MCF 10A (cell line): ENCODE measurements around the gene OOSP3. TPM values are rescaled to one million over a fixed set of nuclear protein-coding genes. Genes with fewer than 3 reads are reported as not detected.

ENCODE experiments used
- BruUV-seq: library from RNA; stranded (reverse); fragments of 400-500 nt; replicated peaks from 2 replicates; lab custom pipeline; 2021; lab: Mats Ljungman, UMichigan
- CTCF ChIA-PET: fragments of 300-600 bp; sonication (Branson Sonifier 250); formaldehyde crosslinking; extraction: SDS; loops from one replicate; lab custom pipeline; 2021; ENCODE audit warnings: antibody characterized with exemption, inconsistent platforms; lab: Yijun Ruan, JAX
- POLR2A ChIA-PET: fragments of 300-600, 350-650 bp; sonication (Branson Sonifier 250); formaldehyde crosslinking; extraction: SDS; loops from one replicate; lab custom pipeline; 2020; ENCODE audit warnings: antibody characterized with exemption, inconsistent platforms; lab: Yijun Ruan, JAX
- DNase-seq: peaks from one replicate; pipeline ENCODE4 v3.0.0-alpha.2; 2018; ENCODE audit not compliant: unreplicated experiment
- H3K27ac Mint-ChIP-seq: one replicate; pipeline ENCODE4 v1.8.0; 2022; ENCODE audit warnings: mild to moderate bottlenecking, low read depth, mixed read lengths; ENCODE audit not compliant: unreplicated experiment
- H3K27me3 Mint-ChIP-seq: one replicate; pipeline ENCODE4 v1.8.0; 2022; ENCODE audit warnings: mixed read lengths; ENCODE audit not compliant: insufficient read depth, unreplicated experiment
- H3K36me3 Mint-ChIP-seq: one replicate; pipeline ENCODE4 v1.8.0; 2022; ENCODE audit warnings: mild to moderate bottlenecking, moderate library complexity, mixed read lengths; ENCODE audit not compliant: insufficient read depth, unreplicated experiment
- H3K4me1 Mint-ChIP-seq: one replicate; pipeline ENCODE4 v1.8.0; 2022; ENCODE audit warnings: mixed read lengths; ENCODE audit not compliant: insufficient read depth, unreplicated experiment
- H3K4me3 Mint-ChIP-seq: one replicate; pipeline ENCODE4 v1.8.0; 2022; ENCODE audit warnings: mild to moderate bottlenecking, moderate library complexity, mixed read lengths; ENCODE audit not compliant: unreplicated experiment
- H3K9me3 Mint-ChIP-seq: one replicate; pipeline ENCODE4 v1.8.0; 2022; ENCODE audit warnings: mixed read lengths; ENCODE audit not compliant: unreplicated experiment
- intact Hi-C: fragments of 100-400 bp; cut with micrococcal nuclease; formaldehyde crosslinking; loops from 2 replicates; pipeline ENCODE4 v1.14.1; 2022
- total RNA-seq: library from RNA; stranded (reverse); gene quantifications from 2 replicates; pipeline ENCODE4 v1.2.3, GENCODE V29; 2022
- TF ChIP-seq, protein P1 (sequence below): fragments of 200-600 bp; IDR thresholded peaks from one replicate; pipeline ENCODE4 v1.8.0; 2022; ENCODE audit warnings: antibody characterized with exemption, mild to moderate bottlenecking; ENCODE audit not compliant: unreplicated experiment

Gene OOSP3
- total RNA-seq, 1 experiment from 2014 or later: not detected

DNA sequence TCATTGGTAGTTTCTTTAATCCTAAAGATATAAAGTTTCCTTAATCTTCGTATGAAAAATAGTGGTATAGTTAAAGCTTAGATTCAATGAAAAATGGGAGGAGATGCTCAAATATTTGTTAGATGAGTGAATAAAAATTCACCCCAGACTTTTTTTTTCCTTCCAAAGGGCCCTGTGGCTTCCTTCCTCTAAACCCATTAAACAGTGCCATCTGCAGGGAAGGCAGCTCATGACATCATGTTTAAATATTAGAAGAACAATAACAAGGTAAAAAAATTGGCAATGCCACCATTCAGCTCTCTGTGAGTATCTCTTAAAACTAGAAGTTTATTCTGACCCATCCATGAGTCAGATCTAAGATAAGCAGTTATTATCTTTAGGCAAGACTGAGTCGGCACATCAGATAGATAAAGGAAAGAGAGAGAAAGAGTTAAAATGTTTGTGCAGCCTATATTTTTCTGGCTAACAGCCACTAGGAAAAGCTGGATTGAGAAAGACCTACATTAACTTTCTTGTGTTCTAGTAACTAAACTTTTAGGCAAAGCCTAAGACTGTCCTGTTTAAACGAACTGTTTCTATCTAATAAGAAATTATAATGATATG is 40.5 kb downstream of the OOSP3 start:
- CTCF ChIA-PET: interaction anchor here (0.6 to 3.2 kb wide), 48 partner anchors 10 to 885 kb away, joined by 3 to 48 read pairs (median 3); partner anchors contain the start of genes MRPL16, OOSP1, OOSP4A and STX3
- peak; percentile 72 for DNase-seq

DNA sequence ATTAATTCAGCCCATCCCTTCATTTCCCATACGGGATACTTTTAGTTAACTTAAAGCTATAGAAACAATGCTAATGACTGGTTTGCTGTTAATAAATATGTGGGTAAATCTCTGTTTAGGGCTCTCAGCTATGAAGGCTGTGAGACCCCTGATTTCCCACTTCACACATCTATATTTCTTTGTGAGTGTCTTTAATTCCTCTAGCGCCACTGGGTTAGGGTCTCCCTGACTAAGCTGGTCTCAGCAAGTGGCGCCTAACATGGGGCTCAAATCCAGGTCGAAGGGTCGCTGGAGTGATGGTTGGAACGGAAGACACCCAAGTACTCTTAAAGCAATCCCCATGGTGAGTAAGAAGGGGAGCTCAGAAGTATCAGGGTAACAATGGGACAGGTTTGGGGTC is 45.2 kb downstream of the OOSP3 start:
- Mint-ChIP-seq H3K4me1 (no peaks in the 10 kb centered on the region), H3K27me3 (no peaks in the 10 kb centered on the region), H3K9me3 (peaks cover 34% of the 10 kb centered on the region), H3K36me3 (no peaks in the 10 kb centered on the region), H3K4me3 (no peak overlapping the region), H3K27ac (no peak overlapping the region)
- TF ChIP-seq, protein P1, sequence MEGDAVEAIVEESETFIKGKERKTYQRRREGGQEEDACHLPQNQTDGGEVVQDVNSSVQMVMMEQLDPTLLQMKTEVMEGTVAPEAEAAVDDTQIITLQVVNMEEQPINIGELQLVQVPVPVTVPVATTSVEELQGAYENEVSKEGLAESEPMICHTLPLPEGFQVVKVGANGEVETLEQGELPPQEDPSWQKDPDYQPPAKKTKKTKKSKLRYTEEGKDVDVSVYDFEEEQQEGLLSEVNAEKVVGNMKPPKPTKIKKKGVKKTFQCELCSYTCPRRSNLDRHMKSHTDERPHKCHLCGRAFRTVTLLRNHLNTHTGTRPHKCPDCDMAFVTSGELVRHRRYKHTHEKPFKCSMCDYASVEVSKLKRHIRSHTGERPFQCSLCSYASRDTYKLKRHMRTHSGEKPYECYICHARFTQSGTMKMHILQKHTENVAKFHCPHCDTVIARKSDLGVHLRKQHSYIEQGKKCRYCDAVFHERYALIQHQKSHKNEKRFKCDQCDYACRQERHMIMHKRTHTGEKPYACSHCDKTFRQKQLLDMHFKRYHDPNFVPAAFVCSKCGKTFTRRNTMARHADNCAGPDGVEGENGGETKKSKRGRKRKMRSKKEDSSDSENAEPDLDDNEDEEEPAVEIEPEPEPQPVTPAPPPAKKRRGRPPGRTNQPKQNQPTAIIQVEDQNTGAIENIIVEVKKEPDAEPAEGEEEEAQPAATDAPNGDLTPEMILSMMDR: no peak
- CTCF ChIA-PET: interaction anchor here (1.2 to 3.2 kb wide), 2 partner anchors 30 to 101 kb away, joined by 3 to 19 read pairs; no protein-coding TSS in a partner anchor
- no peak for DNase-seq
- BruUV-seq: no TSS peak
- intact Hi-C loops: no loop called here
- POLR2A ChIA-PET: no interaction called here

More for the DNA sequence above, 40.5 kb downstream of the OOSP3 start:
- H3K4me3 Mint-ChIP-seq: no peak overlapping the region
- H3K27me3 Mint-ChIP-seq: no peaks in the 10 kb centered on the region
- TF ChIP-seq, protein P1: peak; percentile 68
- no peak overlapping the region for H3K27ac Mint-ChIP-seq
- intact Hi-C loops: loop anchor here (1.0 to 2.0 kb wide), 3 partner anchors 96 to 211 kb away; partner anchors contain the start of gene STX3
- H3K9me3 Mint-ChIP-seq: peaks cover 20% of the 10 kb centered on the region
- BruUV-seq: no TSS peak
- POLR2A ChIA-PET: interaction anchor here (0.6 to 2.0 kb wide), 4 partner anchors 97 to 303 kb away, joined by 3 to 12 read pairs (median 4); partner anchors contain the start of gene MRPL16
- peaks cover 7% of the 10 kb centered on the region for H3K4me1 Mint-ChIP-seq
- no peaks in the 10 kb centered on the region for H3K36me3 Mint-ChIP-seq

- Mint-ChIP-seq H3K4me1 (no peaks in the 10 kb centered on the region), H3K36me3 (no peaks in the 10 kb centered on the region), H3K27ac (no peak overlapping the region), H3K4me3 (no peak overlapping the region), H3K9me3 (peaks cover 14% of the 10 kb centered on the region), H3K27me3 (no peaks in the 10 kb centered on the region)
- ChIA-PET POLR2A (no interaction called here), CTCF (interaction anchor here (0.6 to 1.9 kb wide), 6 partner anchors 12 to 241 kb away, joined by 3 to 11 read pairs (median 4); no protein-coding TSS in a partner anchor)
- intact Hi-C loops: no loop called here
- no peak for DNase-seq
- no TSS peak for BruUV-seq
- TF ChIP-seq, protein P1: no peak
These were observed 53.1 kb downstream of the OOSP3 start for GRCh38 chr11:59931688-59932087.

- no TSS peak for BruUV-seq
- TF ChIP-seq, protein P1: no peak
- no peaks in the 10 kb centered on the region for H3K36me3 Mint-ChIP-seq
- peaks cover 24% of the 10 kb centered on the region for H3K27me3 Mint-ChIP-seq
- POLR2A ChIA-PET: no interaction called here
- CTCF ChIA-PET: interaction anchor here (2.2 kb wide), 1 partner anchor 19 kb away, joined by 6 read pairs; no protein-coding TSS in a partner anchor
- no peak within 1 kb of the TSS for H3K27ac Mint-ChIP-seq
- no peaks in the 10 kb centered on the region for H3K9me3 Mint-ChIP-seq
- H3K4me1 Mint-ChIP-seq: no peaks in the 10 kb centered on the region
- no peak for DNase-seq
- H3K4me3 Mint-ChIP-seq: no peak within 1 kb of the TSS
- intact Hi-C loops: no loop called here
These were observed 59.5 kb downstream of the OOSP3 start, which contains the start of gene OOSP1 for GRCh38 chr11:59938132-59938531. OOSP1 (plus strand) TSS chr11:59938432; CDS start chr11:59938455, 23 bp downstream.
